HG02938 (cell line): Measurements from ENCODE around the gene ZNF512B.

Experiments
- ATAC-seq: cut with Tn5 transposase; IDR thresholded peaks from one replicate; pipeline ENCODE4 v1.9.1; 2021; ENCODE audit warnings: mild to moderate bottlenecking, moderate library complexity; ENCODE audit not compliant: unreplicated experiment

ZNF512B gene

GRCh38 chr20:63951398-63952209, 18.1 kb downstream of the ZNF512B start:
- ATAC-seq, result no peak

- ATAC-seq, result no peak
Observed at GRCh38 chr20:63950701-63951397, 18.9 kb downstream of the ZNF512B start.

GRCh38 chr20:63947638-63948456, 21.9 kb downstream of the ZNF512B start:
- no peak for ATAC-seq

- ATAC-seq, result no peak
Observed at GRCh38 chr20:63946986-63947637, 22.6 kb downstream of the ZNF512B start.

GRCh38 chr20:63945921-63946920, 23.5 kb downstream of the ZNF512B start:
- ATAC-seq, result no peak

GRCh38 chr20:63945031-63945658, 24.6 kb downstream of the ZNF512B start:
- no peak for ATAC-seq

- no peak for ATAC-seq
Observed at GRCh38 chr20:63944078-63944941, 25.4 kb downstream of the ZNF512B start.

- ATAC-seq, result no peak
Observed at GRCh38 chr20:63943808-63944077, 26.0 kb downstream of the ZNF512B start.

- no peak for ATAC-seq
Observed at GRCh38 chr20:63942969-63943807, 26.5 kb downstream of the ZNF512B start.

GRCh38 chr20:63942250-63942951, 27.3 kb downstream of the ZNF512B start:
- no peak for ATAC-seq

- no peak for ATAC-seq
Observed at GRCh38 chr20:63941282-63942081, 28.2 kb downstream of the ZNF512B start.

GRCh38 chr20:63940472-63941266, 29.1 kb downstream of the ZNF512B start:
- no peak for ATAC-seq

- ATAC-seq, result no peak
Observed at GRCh38 chr20:63940071-63940471, 29.7 kb downstream of the ZNF512B start.

GRCh38 chr20:63939061-63939935, 30.4 kb downstream of the ZNF512B start:
- no peak for ATAC-seq
